Body of pancreas (tissue), 4 donors: Measurements from ENCODE around the gene CUEDC1. TPM values are rescaled to one million over a fixed set of nuclear protein-coding genes. Genes with fewer than 3 reads are reported as not detected.
A peak's percentile ranks its signal among the peaks of the same experiment; 100 is the strongest.
"Not testable (repeated sequence)": the region's sequence is repeated elsewhere in the genome, so short reads cannot be mapped to it uniquely, and the experiment has no call there.

Experiments used
- ATAC-seq: fragments of 150-250 bp; one replicate; pipeline ENCODE4 v1.9.1; 2016
- DNase-seq, 4 donors: peaks; one replicate each; pipeline ENCODE4 v3.0.0-alpha.2; 2019
- H3K27ac ChIP-seq, 4 donors: fragments of 200-600 bp; sonication (generic); 1 replicate in 3 of 4; 2 replicates in 1 of 4; pipeline versions ENCODE4 v1.5.1 to v1.6.1; 2016 to 2019; ENCODE audit warnings: mild to moderate bottlenecking in 1 of 4, mixed read lengths in 1 of 4, moderate library complexity in 1 of 4
- H3K27me3 ChIP-seq, 2 donors: fragments of 200-600 bp; sonication (generic); one replicate each; pipeline ENCODE4 v1.6.0; 2016; ENCODE audit warnings: mild to moderate bottlenecking in 1 of 2
- H3K36me3 ChIP-seq, 2 donors: fragments of 200-600 bp; sonication (generic); replicated peaks in 1 of 2; 2 replicates each; pipeline ENCODE4 v1.5.1; 2016; ENCODE audit warnings: low read depth in 2 of 2; ENCODE audit not compliant: insufficient read depth in 1 of 2
- H3K4me1 ChIP-seq: fragments of 200-600 bp; sonication (generic); one replicate; pipeline ENCODE4 v1.6.0; 2016
- H3K4me3 ChIP-seq, 2 donors: fragments of 200-600 bp; sonication (generic); 1 replicate in 1 of 2; 2 replicates in 1 of 2; pipeline ENCODE4 v1.5.1; 2016 to 2019
- H3K9me3 ChIP-seq, 3 donors: fragments of 200-600 bp; sonication (generic); 1 replicate in 2 of 3; 2 replicates in 1 of 3; pipeline ENCODE4 v1.5.1; 2016
- CTCF ChIP-seq, 7 experiments: fragments of 450-650 bp in 4 of 7; fragments of 200-600 bp in 3 of 7; sonication (generic) in 3 of 7; IDR thresholded peaks; one replicate each; pipeline ENCODE4 v1.5.1; 2016 to 2019; ENCODE audit warnings: antibody characterized with exemption in 7 of 7
- POLR2A ChIP-seq, 3 donors: fragments of 450-650 bp; IDR thresholded peaks; one replicate each; pipeline ENCODE4 v1.6.1; 2016; ENCODE audit warnings: antibody characterized with exemption in 3 of 3, mild to moderate bottlenecking in 2 of 3
- WGBS, 2 donors: methylation state at CpG; one replicate each; pipeline ENCODE4 v1.1.5; 2017; 5-methylcytosine and 5-hydroxymethylcytosine counted together
- intact Hi-C: fragments of 100-400 bp; cut with DNase I; formaldehyde crosslinking; loops from one replicate; pipeline ENCODE4 v1.15.1; 2023
- total RNA-seq, 2 donors: library from RNA; depleted of rRNA; stranded (reverse); fragments of >200 nt; gene quantifications; one replicate each; pipeline ENCODE4 v1.1.0, GENCODE V29; 2016

Gene CUEDC1
- total RNA-seq, 2 donors from 2014 or later = 35.8 to 48.1 TPM

- DNase-seq (no peak), ATAC-seq (no peak)
- no peak overlapping the region for H3K4me3 ChIP-seq
- 67 to 85% methylated on average over 7 to 9 of the region's 9 CpGs for WGBS, 2 donors
- H3K27me3 ChIP-seq = no peaks in the 10 kb centered on the region
- intact Hi-C loops = no loop called here
- H3K4me1 ChIP-seq = peaks cover 50% of the 10 kb centered on the region
- TF ChIP-seq POLR2A (IDR thresholded peaks at IDR 0.05) (no peak), CTCF (IDR thresholded peaks at IDR 0.05) (no peak)
- no peaks in the 10 kb centered on the region for H3K36me3 ChIP-seq
- peak overlapping the region in 2 of 4 donors; percentile 41 to 51 for H3K27ac ChIP-seq
- H3K9me3 ChIP-seq = no peaks in the 10 kb centered on the region
Observed at GRCh38 chr17:57925361-57925990, 29.7 kb downstream of the CUEDC1 start.

- H3K27ac ChIP-seq = peak overlapping the region in 2 of 4 donors; percentile 41 to 51
- no peaks in the 10 kb centered on the region for H3K27me3 ChIP-seq
- no peaks in the 10 kb centered on the region for H3K9me3 ChIP-seq
- no peak overlapping the region for H3K4me3 ChIP-seq
- no peaks in the 10 kb centered on the region for H3K36me3 ChIP-seq
- peaks cover 50% of the 10 kb centered on the region for H3K4me1 ChIP-seq
- TF ChIP-seq POLR2A (IDR thresholded peaks at IDR 0.05) = no peak
- TF ChIP-seq CTCF (IDR thresholded peaks at IDR 0.05) = no peak
- intact Hi-C loops = no loop called here
- 40 to 61% methylated on average over 2 to 4 of the region's 4 CpGs for WGBS, 2 donors
- ATAC-seq (peak; percentile 54), DNase-seq (peak in 3 of 4 donors; percentile 44 to 70 (median 67))
Observed at GRCh38 chr17:57924677-57925076, 30.5 kb downstream of the CUEDC1 start.

GRCh38 chr17:57923182-57923872 lies 31.9 kb downstream of the CUEDC1 start:
- H3K4me1 ChIP-seq = peaks cover 51% of the 10 kb centered on the region
- no peaks in the 10 kb centered on the region for H3K36me3 ChIP-seq
- H3K27ac ChIP-seq = no peak overlapping the region
- no peak overlapping the region for H3K4me3 ChIP-seq
- intact Hi-C loops = no loop called here
- DNase-seq (no peak), ATAC-seq (no peak)
- no peaks in the 10 kb centered on the region for H3K9me3 ChIP-seq
- no peaks in the 10 kb centered on the region for H3K27me3 ChIP-seq
- TF ChIP-seq POLR2A (IDR thresholded peaks at IDR 0.05) (no peak), CTCF (IDR thresholded peaks at IDR 0.05) (no peak)
- 84 to 100% methylated on average over 5 of the region's 5 CpGs for WGBS, 2 donors

GRCh38 chr17:57922745-57923144 lies 32.5 kb downstream of the CUEDC1 start:
- peaks cover 54% of the 10 kb centered on the region for H3K4me1 ChIP-seq
- H3K36me3 ChIP-seq, H3K27ac ChIP-seq, H3K27me3 ChIP-seq, ATAC-seq, intact Hi-C loops, DNase-seq, H3K4me3 ChIP-seq, H3K9me3 ChIP-seq: not testable (repeated sequence)
- 96 to 98% methylated on average over 4 of the region's 4 CpGs for WGBS, 2 donors

GRCh38 chr17:57920916-57921703 lies 34.1 kb downstream of the CUEDC1 start:
- Histone ChIP-seq H3K27me3 (no peaks in the 10 kb centered on the region), H3K27ac (peak overlapping the region; percentile 4 to 67 (median 46)), H3K9me3 (no peaks in the 10 kb centered on the region), H3K4me1 (peaks cover 58% of the 10 kb centered on the region), H3K4me3 (no peak overlapping the region), H3K36me3 (no peaks in the 10 kb centered on the region)
- WGBS, 2 donors = 46 to 50% methylated on average over 13 of the region's 13 CpGs
- no peak for ATAC-seq
- TF ChIP-seq CTCF (IDR thresholded peaks at IDR 0.05) = no peak
- intact Hi-C loops = no loop called here
- DNase-seq = no peak
